Left renal cortex interstitium (tissue), 4 donors: Measurements from ENCODE around the gene CEACAM7. TPM values are rescaled to one million over a fixed set of nuclear protein-coding genes. Genes with fewer than 3 reads are reported as not detected.
A peak's percentile ranks its signal among the peaks of the same experiment; 100 is the strongest.
"Not testable (repeated sequence)": the region's sequence is repeated elsewhere in the genome, so short reads cannot be mapped to it uniquely, and the experiment has no call there.

ENCODE experiments used
- DNase-seq, 4 donors: peaks; one replicate each; pipeline ENCODE4 v3.0.0-alpha.2; 2013; ENCODE audit warnings: low read depth in 4 of 4, low spot score in 2 of 4, missing footprints in 1 of 4
- polyA plus RNA-seq, 4 donors: library from polyadenylated mRNA; unstranded; fragments of 120-200 nt; gene quantifications; one replicate each; pipeline ENCODE4 v1.2.1, GENCODE V29; 2013; ENCODE audit not compliant: insufficient read length in 4 of 4

The CEACAM7 gene
- polyA plus RNA-seq, 4 donors, result not detected

DNA sequence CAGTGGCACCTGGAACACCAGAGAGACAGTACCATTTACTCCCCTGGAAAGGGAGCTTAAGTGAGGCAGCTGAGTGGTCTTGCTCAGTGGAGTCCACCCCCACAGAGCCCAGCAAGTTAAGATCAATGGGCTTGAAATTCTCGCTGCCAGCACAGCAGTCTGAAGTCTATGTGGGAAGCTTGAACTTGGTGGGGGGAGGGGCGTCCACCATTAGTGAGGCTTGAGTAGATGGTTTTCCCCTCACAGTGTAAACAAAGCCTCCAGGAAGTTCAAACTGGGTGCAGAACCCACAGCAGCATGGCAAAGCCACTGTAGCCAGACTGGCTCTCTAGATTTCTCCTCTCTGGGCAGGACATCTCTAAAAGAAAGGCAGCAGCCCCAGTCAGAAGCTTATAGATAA lies 30.9 kb downstream of the CEACAM7 start:
- DNase-seq, result no peak

DNA sequence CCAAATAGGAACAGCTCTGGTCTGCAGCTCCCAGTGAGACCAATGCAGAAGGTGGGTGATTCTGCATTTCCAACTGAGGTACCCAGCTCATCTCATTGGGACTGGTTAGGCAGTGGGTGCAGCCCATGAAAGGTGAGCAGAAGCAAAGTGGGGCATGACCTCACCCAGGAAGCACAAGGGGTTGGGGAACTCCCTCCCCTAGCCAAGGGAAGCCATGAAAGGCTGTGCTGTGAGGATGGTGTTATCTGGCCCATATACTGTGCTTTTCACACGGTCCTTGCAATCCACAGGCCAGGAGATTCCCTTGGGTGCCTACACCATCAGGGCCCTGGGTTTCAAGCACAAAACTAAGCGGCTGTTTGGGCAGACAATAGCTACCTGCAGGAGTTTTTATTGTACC lies 31.3 kb downstream of the CEACAM7 start:
- not testable (repeated sequence) for DNase-seq

DNA sequence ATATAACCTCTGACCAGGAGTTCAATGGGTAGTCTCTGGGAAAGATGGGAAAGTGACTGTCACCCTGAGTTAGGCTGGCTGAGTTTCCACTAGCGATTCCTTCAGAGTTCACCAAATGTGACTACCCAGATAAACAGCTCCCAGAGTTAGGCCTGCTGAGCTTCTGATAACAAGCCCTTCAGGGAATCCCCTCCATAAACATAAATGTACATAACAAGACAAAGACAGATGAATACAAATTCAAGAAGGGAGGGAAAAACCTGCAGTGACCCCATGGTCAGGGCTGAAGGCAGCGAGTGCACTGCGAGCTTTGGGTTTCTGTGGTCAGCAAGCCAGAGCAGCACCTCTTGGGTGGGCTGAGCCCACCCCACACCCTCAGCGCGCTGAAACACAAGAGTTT lies 35.8 kb downstream of the CEACAM7 start:
- DNase-seq, result no peak

DNA sequence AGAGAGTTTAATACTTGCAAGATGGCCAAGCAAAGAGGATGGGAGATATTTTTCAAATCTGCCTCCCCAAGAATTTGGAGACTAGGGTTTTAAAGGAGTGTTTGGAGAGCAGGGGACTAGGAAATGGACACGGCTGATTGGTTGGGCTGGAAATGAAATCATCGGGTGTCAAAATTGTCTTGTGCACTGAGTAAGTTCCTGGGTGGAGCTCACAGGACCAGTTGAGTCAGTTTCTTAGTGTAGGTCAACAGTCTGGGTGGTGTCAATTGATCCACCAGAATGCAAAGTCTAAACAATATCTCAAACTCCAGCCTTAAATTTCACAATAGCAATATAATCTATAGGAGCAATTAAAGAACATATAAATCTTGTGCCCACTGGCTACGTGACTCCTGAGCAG lies 38.2 kb downstream of the CEACAM7 start:
- no peak for DNase-seq

DNA sequence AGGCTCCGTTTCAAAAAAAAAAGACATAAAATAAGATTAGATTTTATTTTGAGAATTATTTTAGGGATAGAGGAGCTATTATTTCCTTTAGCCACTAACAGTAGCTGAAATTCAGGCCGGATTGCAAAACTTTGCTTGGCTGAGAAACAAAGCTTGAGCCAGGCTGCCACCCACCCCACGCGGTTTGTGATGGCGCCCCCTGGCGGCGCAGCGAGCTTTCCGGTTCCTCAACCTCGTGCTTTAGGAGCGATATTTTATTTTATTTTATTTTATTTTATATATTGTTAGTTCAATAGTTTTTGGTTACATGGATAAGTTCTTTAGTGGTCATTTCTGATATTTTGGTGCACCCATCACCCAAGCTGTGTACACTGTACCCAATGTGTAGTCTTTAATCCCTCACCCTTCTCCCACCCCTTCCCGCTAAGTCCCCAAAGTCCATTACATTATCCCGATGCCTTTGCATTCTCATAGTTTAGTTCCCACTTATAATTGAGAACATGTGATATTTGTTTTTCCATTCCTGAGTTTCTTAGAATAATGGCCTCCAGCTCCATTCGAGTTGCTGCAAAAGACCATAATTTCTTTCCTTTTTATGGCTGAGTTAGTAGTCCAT lies 41.4 kb downstream of the CEACAM7 start:
- no peak for DNase-seq

DNA sequence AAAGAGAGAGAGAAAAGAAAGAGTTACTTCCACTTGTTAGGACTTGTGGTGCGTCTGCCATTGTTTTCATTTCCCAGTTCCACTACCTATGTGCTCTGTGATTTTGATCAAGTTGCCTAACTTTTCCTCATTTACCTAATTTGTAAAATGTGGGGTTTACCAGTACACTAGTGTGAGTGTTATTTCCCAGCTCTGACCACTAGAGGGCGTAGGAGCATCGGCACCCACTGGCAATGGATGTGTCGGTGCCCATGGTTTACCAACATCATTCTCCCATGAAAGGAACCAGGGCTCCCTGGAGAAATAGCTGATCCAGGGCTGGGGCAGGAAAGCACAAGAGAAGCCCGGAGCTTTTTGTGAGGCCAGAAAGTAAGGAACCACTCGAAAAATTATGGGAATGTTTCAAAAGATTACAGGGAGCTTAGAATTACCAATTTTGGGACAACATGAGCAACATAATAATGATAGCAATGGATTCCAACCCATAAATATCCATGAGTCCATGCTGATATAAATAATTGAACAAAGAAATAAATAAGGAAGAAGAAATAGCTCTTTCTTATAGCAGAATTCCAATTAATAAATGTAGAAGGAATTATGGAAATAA lies 46.1 kb downstream of the CEACAM7 start:
- peak in 1 of 4 donors; percentile 4 for DNase-seq

DNA sequence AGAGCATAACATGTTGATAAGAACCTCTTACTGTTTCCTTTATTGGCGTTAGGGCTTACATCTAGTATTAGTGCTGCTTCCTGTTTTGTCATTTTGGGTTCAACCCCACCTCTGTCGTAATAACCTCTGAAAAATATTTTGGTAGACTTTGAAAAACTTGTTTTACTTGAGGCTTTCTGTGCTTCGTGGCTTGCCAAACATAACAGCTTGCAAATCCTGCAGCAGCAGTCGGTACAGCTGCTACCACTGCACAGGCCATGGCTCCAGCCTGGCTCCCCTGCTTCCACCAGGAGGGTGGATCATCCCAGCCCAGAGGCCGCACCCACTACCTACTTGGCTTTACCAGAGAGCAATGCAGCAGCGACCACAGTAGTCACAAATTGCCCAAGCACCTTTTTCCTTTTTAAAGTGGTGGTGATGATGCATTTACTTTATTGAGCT lies 49.4 kb downstream of the CEACAM7 start:
- DNase-seq, result no peak

DNA sequence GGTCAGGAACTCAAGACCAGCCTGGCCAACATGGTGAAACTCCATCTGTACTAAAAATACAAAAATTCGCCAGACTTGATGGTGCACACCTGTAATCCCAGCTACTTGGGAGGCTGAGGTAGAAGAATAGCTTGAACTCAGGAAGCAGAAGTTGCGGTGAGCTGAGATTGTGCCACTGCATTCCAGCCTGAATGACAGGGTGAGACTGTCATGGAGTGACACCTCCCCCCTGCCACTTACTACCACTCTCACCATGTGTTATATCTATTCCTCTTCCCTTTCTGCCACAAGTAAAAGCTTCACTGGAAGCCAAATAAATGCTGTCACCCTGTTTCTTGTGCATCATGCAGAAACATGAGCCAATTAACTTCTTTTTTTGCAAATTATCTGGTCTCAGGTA lies 50.6 kb downstream of the CEACAM7 start:
- no peak for DNase-seq

DNA sequence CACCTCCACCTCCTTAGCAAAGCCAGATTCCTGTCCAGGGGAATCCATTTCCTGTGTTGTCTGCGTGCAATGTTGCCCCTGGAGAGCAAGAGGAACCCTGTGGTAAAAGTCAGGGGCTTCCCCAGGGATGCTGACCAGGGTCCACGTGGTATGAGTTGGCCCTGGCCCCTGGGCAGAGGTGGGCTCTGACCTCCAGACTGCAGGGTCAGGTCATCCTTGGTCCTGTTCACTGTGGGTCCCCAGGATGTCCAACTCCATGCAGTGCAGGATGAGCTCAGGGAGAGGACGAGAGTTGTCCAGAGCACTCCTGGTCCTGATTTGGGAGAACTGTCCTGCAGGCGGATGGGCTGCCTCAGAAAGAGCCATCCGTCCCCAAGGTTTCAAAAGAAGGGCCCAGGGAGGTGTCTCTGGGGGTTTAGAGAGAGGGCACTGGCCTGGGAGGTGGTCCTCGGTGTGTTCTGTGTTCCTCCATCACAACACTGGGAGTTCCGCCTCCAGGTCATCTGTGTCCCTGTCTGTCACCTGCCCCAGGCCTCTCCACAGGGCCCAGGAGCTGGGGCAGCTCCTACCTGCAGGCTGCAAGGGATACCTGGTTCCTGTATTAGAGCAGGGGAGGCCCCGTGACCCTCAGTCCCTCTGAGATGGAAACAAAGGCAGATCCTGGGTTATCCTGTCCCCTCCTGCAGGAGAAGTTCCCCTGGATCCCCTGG lies 59.9 kb downstream of the CEACAM7 start:
- DNase-seq, result no peak

DNA sequence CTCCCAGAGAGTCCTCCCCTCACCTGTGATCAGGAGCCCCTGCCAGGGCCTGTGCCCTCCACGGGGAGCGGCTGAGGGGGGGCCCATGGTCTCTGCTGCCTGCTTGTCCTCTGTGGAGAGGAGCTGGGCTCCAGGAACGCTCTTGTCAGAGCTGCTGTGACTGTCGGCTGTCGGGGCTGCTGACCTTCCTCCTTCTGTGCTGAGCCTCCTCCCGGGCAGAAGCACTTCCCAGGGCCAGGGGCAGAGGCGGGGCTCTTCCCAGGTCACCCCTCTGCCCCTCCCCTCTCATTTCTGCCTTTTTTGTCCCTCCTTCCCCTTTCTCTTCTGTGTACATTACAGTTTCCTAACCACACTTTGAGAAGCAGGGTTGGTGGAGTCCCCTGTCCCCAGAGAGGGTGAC lies 61.2 kb downstream of the CEACAM7 start, which contains the start of gene CEACAM4:
Gene CEACAM4 (minus strand): TSS at position 198 of the 400 bp plus-strand sequence. CDS start 111 bp downstream, at position 87.
- no peak for DNase-seq

DNA sequence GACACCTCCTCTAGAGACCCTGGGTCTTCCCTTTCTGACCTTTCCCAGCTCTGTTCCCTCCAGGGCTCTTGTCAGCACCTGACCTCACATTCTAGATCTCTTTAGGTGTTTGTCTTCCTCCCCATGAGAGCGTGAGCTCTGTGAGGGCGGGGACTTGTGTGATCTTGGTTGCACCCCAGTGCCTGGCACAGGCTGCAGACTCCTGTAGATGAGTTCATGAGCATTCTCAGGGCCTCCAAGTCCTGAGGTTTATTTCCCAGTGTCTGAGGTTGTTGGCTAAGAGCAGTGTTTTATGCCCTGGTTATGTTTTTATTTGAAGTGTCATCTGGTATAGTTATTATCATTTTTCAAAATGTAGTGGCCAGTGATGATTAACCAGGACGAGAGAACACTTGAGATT lies 61.8 kb downstream of the CEACAM7 start:
- DNase-seq, result no peak

DNA sequence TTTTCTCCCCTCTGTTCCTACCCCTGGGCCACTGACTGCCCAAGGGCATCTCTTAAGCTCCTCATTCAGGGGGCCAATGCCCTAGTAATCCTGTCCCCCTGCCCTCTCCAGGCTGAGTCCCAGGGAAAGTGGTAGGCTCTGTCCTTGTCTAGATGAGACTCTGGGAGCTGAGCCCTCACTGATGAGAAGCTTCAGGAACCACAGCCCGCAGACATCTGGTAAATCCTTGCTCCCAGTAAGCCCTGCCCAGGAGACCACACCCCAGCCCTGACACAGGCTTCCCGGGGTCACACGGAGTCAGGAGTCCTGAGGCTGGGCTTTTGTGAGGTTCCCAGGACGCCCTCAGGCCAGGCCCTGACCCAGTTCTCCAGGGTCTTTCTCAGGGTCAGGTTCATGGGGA lies 63.1 kb downstream of the CEACAM7 start:
- no peak for DNase-seq

DNA sequence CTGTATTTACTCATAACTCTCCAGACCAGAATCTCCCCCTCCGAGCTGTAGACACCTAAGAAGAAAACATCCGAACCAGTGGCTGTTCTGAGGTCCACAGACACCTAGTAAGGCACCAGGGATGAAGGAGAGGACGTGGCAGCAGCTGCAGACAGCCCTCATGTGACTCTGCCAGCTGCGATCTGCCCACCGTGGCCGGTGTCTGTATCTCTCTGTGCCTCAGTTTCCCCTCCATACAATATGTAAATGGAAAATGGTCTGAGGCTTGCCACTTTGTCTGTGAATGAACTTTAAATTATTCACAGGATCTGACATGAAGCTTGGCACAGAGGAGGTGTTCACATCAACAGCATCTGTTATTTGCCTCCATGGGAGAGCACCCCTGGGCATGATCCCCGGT lies 63.6 kb downstream of the CEACAM7 start:
- DNase-seq, result no peak

DNA sequence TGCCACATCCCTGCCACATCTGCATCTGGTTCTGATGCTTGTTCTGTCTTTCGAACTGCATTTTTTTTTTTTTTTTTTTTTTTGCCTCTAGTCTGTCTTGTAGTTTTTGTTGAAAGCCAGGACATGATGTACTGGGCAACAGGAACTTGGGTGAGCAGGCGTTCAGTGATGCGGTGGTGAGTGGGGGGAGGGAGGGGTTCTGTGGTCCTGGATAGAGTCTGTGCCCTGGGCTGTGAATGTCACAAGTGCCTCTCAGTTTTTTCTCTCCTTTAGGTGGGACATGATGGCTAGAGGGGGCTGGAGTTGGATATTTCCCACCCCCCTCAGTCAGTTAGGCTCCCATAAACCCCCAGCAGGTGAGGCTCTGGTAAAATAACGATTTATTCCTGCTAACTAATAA lies 64.7 kb downstream of the CEACAM7 start:
- no peak for DNase-seq

Other genes starting within 250 kb of the CEACAM7 start
- gene DMAC2, start 248.4 kb downstream of the CEACAM7 start, polyA plus RNA-seq, result 10 to 100 TPM; 55.6 to 66.6 (median 62.1) TPM
- gene ERICH4, start 245.1 kb downstream of the CEACAM7 start, polyA plus RNA-seq, result 1 to 10 TPM; 1.4 to 6.8 (median 5.6) TPM
- gene CEACAM21, start 112.1 kb downstream of the CEACAM7 start, polyA plus RNA-seq, result 1 to 10 TPM; 1.1 to 2.1 (median 1.4) TPM
- under 1 TPM in 3 of 4 donors, not detected in 1; 0.11 to 0.22 (median 0.14) TPM for gene CEACAM4, start 61.2 kb downstream of the CEACAM7 start, polyA plus RNA-seq
- gene CEACAM5, start 20.4 kb upstream of the CEACAM7 start, polyA plus RNA-seq, result under 1 TPM; 0.08 to 0.13 (median 0.08) TPM
- gene CEACAM6, start 67.3 kb upstream of the CEACAM7 start, polyA plus RNA-seq, result under 1 TPM in 3 of 4 donors, not detected in 1; 0.07 to 0.24 (median 0.13) TPM
- gene CEACAM3, start 108.3 kb upstream of the CEACAM7 start, polyA plus RNA-seq, result not detected
- not detected for gene LYPD4, start 156.4 kb upstream of the CEACAM7 start, polyA plus RNA-seq
- gene DMRTC2, start 156.8 kb upstream of the CEACAM7 start, polyA plus RNA-seq, result not detected
- 1,000 to 10,000 TPM; 1,257 to 2,145 (median 1,483) TPM for gene RPS19, start 172.0 kb upstream of the CEACAM7 start, polyA plus RNA-seq
- gene CD79A, start 189.0 kb upstream of the CEACAM7 start, polyA plus RNA-seq, result under 1 TPM; 0.49 to 0.93 (median 0.82) TPM
- gene ARHGEF1, start 194.9 kb upstream of the CEACAM7 start, polyA plus RNA-seq, result 10 to 100 TPM; 32.1 to 77.6 (median 53.4) TPM
- under 1 TPM in 3 of 4 donors, not detected in 1; 0.07 to 0.25 (median 0.24) TPM for gene ERFL, start 240.2 kb upstream of the CEACAM7 start, polyA plus RNA-seq